HG03354 (cell line): Measurements from ENCODE around the gene ZNF346.

Experiments
- ATAC-seq: cut with Tn5 transposase; IDR thresholded peaks from one replicate; pipeline ENCODE4 v1.9.1; 2021; ENCODE audit warnings: mild to moderate bottlenecking; ENCODE audit not compliant: unreplicated experiment, poor library complexity, severe bottlenecking

ZNF346 gene

DNA sequence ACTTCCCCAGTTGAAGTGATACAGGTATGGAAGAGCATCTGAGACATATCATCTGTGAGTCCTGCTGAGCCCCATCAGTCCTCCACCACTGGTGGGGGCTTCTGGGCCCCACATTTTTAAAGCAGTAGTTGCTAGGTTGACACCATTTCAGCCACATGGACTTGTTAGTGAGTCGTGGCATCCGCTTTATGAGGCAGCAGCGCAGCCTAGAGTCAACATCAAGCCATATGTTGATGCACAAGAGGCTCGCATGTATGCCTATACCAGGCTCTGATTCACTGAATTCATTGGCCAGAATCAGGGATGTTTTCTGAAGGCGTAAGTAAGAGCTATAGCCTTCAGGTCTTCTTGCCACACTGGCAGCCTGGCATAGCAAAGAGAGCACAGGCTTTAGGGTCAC is 26.8 kb downstream of the ZNF346 start:
- ATAC-seq: no peak

DNA sequence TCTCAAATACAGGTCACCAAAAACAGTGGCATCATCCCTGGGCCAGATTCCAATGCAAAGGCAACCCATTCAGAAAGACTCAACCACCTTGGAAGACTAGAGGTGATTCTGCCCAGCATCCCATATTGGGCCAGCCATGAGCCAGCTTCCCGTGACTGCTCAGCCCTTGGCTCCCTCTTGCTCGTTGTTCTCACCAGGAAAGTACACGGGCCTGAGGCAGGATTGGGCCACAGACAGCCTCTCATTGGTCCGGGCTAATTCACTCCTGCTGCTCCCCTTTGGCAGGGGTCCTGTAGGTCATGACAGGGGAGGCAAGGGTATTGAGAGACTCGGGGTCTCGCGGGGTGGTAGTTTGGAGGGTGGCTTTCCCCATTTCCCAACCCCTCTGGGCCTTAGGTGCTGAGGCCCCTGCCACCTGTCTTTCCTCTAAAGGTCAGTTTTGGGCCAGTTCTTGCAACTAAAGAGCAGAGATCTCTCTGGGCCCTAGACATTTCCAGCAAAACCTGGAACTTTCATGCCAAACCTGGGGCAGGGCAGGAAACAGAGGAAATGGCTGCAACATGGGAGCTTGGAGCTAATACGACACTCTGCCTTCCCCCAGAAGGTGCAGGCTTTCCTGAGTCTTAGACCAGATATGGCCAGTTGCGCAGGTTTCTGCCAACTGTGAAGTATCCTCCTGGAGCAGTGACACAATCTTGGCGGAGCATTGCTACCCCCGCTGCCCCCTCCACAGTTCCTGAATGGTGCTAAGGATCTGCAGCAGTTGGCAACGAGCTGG is 42.2 kb downstream of the ZNF346 start:
- no peak for ATAC-seq

DNA sequence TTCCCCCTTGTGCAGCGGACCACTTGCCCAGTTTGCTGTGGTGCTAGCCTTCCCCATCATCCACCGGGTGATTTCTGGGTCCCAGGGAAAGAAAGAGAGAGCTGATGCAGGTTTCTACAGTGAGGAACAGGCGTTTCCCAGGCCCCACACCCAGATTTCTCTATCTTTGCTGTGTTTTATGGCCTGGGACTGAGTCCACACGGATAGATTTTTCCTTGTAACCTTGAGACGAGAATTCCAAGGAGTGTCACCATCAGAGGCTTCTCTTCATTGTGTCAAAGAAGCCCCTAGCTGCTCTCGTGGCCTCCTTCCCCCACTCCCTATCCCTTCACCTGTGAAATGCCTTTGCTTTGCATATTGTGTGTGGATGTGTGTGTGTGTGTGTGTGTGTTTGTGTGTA is 43.0 kb downstream of the ZNF346 start:
- no peak for ATAC-seq

DNA sequence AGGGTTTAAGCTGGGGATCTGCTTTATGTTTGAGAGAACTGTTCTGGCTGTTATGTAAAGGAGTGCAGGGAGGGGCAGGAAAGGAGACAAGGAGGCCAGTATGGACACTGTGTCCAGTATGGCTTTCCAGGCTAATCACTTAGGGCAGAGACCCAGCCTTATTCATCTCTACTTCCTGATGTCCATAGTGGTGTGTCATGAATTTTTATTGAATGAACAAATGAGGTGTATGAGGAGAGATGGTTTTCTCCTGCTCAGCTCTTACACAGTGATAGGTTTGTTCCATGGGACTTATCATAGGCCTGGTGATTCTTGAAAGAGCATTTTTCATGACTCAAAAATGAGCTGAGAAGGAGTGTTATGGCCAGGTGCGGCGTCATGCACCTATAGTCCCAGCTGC is 43.7 kb downstream of the ZNF346 start:
- no peak for ATAC-seq

DNA sequence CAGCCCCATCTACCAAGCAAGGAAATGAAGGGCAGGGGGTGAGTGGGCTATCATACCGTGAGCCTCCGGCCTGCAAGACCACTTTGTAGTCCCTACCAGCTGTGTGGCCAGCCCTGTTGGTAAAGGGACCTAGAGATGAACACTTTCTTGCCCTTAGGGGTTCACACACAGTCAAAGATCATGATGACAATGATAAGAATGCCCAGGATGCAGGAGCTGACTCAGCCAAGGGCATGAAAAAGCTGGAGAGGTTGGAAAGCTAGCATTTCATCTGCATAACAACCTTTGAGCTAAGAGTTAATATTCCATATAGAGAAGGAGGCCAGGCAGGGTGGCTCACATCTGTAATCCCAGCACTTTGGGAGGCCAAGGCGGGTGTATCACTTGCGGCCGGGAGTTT is 45.0 kb downstream of the ZNF346 start:
- ATAC-seq: no peak

DNA sequence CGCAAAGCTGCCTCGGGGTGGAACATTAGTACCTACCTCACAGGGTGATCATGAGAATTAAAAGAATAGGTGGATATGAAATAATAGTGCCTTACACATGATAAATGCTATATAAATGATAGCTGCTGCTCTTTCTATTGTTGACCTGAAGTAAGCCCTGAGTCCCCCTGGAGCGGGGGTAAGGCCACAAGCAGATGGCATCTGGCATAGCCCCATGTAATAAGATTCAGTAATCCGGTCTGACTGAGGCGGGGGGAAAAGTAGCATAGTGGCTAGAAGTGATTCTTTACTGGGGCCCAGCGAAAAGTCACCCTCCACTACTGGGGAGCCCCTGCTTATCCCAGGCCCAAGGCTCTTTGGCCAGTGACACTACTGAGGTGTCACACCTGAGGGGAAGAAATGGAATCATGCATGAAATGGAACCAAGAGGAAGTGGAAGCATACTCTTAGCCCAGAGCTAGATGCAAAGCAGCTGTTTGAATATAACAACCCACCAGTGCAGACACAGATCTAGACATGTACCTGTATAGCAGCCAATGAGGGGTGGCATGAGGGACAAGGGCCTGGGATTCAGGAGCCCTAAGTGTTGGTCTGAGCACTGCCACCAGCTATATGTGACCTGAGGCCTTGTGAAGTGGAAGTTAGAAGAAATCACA is 48.2 kb downstream of the ZNF346 start:
- no peak for ATAC-seq

DNA sequence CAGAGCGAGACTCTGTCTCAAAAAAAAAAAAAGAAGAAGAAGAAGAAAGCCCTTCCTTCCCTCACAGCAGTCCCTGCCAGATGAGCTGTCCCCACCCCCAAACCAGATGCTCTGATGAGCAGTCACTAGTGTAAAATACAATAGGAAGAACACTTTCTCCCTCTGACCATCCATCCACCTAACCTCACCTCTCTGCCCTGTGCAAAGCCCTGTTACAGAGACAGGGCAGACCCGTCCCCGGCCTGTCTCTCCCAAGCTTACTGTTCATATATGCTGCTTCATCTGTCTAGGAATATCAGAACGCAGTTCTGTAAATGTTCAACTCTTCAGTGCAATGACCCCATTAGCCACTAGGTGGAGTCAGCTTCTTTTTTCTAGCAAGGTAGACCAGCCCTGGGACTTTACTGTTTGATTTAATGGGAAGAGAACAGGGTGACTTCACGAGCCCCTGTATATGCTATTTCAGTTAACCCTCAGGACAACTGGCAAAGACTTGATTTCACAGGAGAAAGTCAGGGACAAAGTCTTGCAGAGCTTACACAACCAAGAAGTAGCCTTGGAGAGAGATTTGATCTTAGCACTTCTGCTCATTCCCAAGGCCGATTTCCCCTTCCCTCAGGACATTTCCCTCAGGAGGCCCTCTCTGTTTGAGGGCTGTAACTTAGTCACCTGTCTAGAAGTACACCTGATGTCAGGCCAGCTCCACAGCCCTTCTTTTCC is 49.3 kb downstream of the ZNF346 start:
- peak; percentile 88 for ATAC-seq

DNA sequence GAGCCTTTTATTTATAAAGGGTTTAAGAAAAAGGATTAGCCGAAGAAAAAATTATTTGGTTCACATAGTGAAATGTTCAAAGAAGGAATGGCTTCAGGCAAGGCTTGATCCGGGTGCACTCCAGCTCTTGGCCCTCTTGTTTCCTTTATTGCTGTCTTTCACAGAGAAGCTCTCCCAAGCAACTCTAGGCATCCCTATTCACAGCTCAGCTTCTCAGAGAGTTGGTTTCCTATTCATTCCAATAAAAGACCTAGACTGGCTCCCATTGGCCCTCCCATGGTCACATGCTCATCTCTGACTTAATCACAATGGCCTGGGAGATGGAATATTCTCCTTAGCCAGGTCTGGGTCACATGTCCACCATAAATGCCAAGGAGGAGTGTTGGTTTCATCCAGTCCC is 54.8 kb downstream of the ZNF346 start:
- ATAC-seq: no peak

DNA sequence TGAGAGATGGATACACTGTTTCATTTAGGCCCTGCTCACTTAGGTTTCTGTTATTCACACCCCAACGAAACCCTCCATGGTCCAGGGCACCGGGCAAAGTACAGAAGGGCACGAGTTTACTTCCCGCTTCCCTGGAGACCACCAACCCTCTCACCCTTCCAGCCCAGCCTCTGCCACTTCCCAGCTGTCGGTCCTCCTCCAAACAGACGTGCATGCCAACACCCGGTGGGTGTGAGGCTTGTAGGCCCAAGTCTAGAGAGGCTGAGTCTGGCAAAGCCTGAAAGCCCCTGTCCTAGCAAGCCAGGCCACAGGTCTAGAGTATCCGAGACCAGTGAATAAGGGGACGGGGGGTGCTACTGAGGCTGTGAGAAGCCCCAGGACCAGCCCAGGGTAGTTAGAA is 57.1 kb downstream of the ZNF346 start:
- ATAC-seq: no peak

DNA sequence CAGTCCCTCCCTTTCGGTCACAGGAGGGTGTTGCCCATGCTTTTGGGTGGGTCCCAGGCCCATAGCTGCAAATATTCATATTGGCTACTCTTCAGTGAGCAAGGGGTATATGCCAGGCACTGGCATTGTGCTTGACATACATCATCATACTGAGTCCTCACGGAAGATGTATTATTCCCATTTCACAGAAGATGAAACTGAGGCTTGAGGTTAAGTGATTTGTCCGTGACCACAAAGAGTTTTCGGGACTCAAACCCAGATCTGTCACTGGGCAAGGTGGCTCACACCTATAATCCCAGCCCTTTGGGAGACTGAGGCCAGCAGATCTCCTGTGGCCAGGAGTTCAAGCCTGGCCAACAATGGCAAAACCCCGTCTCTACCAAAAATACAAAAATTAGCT is 57.8 kb downstream of the ZNF346 start:
- ATAC-seq: no peak

DNA sequence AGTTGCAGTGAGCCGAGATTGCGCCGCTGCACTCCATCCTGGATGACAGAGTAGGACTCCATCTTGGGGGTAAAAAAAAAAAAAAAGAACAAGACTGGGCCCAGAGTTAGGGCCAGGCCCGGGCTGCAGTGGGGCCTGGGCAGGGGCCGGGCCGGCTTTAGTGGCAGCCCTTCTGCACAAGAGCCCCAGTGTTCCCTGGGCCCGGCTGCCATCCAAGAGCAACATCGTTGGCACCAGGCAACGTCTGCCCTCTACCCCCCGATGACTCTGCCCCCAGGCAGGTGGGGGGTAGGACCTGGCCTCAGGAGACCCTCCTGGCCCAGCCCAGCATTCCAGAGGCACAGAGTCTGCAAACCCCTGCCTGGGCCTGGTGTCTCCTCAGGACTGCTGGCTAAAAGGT is 59.4 kb downstream of the ZNF346 start:
- ATAC-seq: no peak

DNA sequence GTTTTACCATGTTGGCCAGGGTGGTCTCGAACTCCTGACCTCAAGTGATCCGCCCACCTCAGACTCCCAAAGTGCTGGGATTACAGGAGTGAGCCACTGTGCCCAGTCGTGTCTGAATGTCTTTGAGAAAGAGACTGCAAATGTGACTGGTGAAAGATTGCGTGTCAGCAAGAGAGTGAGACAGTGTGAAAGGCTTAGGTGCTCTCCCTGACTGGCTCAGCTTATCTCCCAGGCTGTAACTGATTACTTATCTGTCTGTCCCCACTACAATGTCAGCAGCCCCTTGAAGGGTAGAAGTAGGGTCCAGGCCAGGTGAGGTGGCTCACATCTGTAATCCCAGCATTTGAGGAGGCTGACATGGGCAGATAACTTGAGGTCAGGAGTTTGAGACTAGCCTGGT is 60.9 kb downstream of the ZNF346 start:
- no peak for ATAC-seq

DNA sequence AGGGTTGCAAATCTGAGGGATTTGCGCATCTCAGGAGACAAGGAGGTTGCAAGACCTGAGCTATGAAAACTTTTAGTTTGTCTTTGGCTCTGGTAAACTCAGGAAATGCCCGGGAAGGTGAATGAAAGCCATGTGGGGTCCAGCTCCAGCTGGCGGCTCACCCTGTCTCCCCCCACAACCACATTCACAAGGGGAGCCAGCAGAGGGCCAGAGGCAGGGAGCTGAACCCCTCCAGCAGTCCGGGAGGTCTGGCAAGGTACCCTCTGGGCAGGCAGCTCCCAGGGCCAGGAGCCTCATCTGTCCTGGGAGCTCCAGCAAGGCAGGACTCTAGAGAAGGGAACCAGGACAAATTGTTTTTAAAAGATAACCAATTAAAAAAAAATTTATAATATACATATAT is 61.7 kb downstream of the ZNF346 start:
- ATAC-seq: no peak

DNA sequence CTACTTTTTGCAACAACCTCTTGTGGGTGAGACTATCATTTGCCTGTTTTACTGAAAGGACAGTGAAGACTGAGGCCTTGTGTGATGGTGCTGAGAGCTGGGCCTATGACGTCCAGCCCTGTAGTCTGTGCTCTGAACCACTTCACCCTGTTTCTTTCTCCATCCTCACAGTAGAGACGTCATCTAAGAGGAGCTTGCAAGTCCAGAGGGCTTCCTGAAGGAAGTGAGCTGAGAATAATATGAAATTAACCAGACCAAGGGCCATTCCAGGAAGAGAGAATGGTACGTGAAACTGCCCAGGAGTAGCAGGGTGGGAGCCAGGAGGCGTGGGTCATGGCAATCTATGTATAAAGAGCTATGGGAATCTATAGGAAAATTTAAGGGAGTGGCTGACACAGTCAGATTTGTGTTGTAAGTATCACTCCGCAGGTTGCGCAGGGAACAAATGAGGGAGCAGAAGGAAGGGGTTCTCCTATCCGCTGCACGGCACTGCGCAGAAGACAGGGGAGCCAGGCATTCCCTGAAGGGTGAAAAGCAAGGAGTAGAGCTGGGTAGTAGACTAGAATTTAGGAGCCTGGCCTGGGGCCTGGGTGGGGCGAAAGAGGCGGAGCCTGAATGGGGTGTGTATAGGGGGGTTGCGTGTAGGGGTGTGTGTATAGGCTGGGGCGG is 63.6 kb downstream of the ZNF346 start:
- ATAC-seq: no peak

DNA sequence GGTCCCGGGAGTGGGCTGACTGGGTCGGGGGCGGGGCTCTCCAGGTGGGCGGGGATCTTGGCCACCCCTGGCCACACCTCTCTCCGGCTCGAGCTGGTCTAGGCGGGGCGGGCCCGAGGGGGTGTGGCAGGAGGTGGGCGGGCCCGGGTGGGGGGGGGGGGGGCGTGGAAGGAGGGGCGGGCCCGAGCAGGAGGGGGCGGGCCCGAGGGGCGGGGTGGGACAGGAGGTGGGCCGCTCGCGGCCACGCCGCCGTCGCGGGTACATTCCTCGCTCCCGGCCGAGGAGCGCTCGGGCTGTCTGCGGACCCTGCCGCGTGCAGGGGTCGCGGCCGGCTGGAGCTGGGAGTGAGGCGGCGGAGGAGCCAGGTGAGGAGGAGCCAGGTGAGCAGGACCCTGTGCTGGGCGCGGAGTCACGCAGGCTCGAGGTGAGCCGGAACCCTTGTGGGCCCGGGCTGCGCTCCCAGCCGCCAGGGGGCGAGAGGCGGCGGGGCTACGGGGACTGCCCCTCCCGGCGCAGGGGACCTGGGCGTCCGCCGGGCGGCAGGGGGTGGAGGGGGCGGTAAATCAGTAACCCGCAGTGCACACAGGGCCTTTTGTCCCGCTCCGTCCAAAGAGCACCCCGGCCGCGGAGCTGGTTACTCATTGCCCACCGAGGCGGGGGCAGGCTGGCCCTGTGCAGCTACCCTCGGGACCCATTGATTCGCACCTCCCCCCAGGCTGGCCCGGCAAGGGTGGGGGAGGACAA is 64.3 kb downstream of the ZNF346 start, which contains the start of gene FGFR4:
Gene FGFR4, plus strand, starts transcription at position 262 of the 744 bp plus-strand sequence. CDS start 2,688 bp downstream, outside the sequence.
- peak; percentile 79 for ATAC-seq

DNA sequence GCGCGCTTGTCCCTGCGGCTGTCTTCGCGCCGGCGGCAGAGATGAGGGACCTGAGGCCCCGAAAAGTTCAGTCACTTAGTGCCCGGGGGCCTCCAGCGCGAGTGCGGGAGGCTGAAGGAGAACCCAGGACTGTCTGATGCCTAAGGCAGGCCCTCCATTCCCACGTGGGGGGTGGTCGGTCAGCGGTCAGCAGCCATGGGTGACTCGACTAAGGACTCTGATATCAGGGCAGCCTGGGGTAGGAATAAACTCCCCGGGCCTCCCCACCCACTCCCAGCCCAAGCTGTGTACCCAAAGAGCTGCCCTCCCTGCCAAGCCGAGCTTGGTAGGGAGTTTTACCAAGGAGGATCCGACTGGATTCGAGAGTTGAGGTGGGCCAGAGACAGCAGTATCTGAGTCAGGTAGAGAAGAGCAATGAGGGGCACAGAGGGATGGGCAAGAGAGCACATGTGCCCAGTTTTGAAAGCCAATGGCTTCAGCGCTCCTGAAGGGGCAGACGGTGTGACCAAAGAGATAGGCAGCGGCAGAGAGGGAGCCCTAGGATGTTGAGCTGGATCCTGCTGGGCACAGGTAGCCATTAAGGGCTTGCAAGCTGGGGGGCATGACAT is 65.0 kb downstream of the ZNF346 start:
- no peak for ATAC-seq

DNA sequence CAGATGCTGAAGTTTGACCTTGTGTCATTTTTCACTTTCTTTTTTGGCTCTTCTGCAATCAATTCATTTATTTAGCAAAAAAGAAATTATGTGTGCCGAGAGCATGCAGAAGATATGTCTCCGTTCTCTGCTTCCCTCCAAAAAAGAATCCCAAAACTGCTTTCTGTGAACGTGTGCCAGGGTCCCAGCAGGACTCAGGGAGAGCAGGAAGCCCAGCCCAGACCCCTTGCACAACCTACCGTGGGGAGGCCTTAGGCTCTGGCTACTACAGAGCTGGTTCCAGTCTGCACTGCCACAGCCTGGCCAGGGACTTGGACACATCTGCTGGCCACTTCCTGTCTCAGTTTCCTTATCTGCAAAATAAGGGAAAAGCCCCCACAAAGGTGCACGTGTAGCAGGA is 66.6 kb downstream of the ZNF346 start:
- no peak for ATAC-seq

DNA sequence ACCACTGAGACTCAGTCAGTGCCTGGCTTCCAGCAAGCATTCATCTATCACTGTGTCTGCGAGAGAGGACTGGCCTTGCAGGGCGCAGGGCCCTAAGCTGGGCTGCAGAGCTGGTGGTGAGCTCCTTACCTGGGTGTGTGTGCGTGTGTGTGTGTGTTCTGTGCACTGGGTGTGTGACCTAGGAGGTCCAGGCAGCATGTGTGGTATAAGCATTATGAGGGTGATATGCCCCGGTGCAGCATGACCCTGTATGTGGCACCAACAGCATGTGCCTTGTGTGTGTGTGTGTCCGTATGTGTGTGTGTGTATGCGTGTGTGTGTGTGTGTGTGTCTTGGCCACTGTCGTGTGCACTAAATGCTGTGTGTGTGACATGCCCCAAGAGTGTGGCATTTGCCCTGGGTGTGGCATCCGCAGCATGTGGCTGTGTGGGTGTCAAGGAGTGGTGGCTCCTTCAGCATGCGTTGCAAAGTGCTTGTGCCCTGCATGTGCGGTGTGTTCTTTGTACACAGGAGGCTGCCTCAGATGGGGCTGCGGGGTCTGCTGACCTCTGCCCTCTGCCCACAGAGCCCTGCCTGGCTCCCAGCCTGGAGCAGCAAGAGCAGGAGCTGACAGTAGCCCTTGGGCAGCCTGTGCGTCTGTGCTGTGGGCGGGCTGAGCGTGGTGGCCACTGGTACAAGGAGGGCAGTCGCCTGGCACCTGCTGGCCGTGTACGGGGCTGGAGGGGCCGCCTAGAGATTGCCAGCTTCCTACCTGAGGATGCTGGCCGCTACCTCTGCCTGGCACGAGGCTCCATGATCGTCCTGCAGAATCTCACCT is 67.5 kb downstream of the ZNF346 start:
- no peak for ATAC-seq
